ENCODE data around the gene SOD3.

DNA sequence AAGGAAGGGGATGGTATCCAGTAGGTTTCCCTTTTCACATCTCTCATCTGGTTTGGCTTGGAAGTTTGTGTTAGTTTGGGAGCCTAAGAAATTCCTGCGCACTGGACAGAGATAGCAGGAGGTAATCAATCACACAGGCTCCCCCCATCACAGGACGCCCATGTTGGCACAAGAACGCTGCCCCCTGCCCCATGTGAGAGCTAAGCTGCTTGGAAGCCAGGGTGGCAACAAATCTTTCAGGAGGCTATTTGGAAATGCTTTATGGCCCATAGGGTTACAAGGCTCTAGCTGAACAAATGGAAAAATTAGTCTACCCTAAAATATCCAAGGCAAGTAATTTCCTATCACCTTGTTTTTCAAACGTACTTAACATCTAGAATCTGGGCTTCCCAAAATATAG, 54.0 kb downstream of the SOD3 start:
- TF ChIP-seq, protein P1, sequence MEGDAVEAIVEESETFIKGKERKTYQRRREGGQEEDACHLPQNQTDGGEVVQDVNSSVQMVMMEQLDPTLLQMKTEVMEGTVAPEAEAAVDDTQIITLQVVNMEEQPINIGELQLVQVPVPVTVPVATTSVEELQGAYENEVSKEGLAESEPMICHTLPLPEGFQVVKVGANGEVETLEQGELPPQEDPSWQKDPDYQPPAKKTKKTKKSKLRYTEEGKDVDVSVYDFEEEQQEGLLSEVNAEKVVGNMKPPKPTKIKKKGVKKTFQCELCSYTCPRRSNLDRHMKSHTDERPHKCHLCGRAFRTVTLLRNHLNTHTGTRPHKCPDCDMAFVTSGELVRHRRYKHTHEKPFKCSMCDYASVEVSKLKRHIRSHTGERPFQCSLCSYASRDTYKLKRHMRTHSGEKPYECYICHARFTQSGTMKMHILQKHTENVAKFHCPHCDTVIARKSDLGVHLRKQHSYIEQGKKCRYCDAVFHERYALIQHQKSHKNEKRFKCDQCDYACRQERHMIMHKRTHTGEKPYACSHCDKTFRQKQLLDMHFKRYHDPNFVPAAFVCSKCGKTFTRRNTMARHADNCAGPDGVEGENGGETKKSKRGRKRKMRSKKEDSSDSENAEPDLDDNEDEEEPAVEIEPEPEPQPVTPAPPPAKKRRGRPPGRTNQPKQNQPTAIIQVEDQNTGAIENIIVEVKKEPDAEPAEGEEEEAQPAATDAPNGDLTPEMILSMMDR (IDR thresholded peaks at IDR 0.05): no peak
- TF ChIP-seq POLR2A (IDR thresholded peaks at IDR 0.05) (no peak), POLR2AphosphoS5 (IDR thresholded peaks at IDR 0.05) (no peak)

Measured in sigmoid colon (tissue), 4 donors.